HUES6 (cell line): ENCODE measurements around the gene CFAP299.

ENCODE experiments used
- H3K27ac ChIP-seq: 2 replicates; pipeline ENCODE4 v1.7.0; 2013; ENCODE audit warnings: low read depth, mild to moderate bottlenecking, low read length, inconsistent platforms
- H3K27me3 ChIP-seq: 2 replicates; pipeline ENCODE4 v1.6.1; 2013; ENCODE audit warnings: low read length; ENCODE audit not compliant: control insufficient read depth, insufficient read depth
- H3K36me3 ChIP-seq: 2 replicates; pipeline ENCODE4 v1.6.1; 2013; ENCODE audit warnings: low read length; ENCODE audit not compliant: control insufficient read depth, insufficient read depth
- H3K4me1 ChIP-seq: 2 replicates; pipeline ENCODE4 v1.6.1; 2013; ENCODE audit warnings: low read length; ENCODE audit not compliant: control insufficient read depth, insufficient read depth
- H3K4me3 ChIP-seq: 2 replicates; pipeline ENCODE4 v1.5.1; 2013; ENCODE audit warnings: low read depth, low read length
- H3K9ac ChIP-seq: one replicate; pipeline ENCODE4 v1.6.1; 2013; ENCODE audit warnings: mild to moderate bottlenecking, low read length
- H3K9me3 ChIP-seq: 2 replicates; pipeline ENCODE4 v1.6.1; 2013; ENCODE audit warnings: low read depth, low read length; ENCODE audit not compliant: control insufficient read depth, insufficient read depth

Gene CFAP299

DNA sequence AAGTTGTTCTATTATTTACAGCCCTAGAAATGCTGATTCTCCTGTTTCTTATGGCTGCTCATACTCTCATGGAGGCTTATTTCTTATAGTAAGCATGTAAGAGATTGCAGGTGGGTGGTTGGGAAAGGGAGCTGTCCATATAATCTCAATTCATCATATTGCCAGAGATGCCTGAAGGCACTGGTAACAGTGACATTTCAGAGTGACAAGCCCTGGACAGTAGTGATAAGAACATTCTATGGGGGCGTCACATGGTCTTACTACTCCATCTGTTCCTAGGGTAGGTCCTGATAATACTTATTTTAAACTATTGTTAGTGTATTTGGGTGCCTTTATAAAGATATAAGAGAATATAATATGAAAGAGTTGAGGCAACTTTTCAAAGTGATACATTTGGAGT lies 171.5 kb downstream of the CFAP299 start:
- H3K36me3 ChIP-seq: no peaks in the 10 kb centered on the region
- H3K9ac ChIP-seq: no peak overlapping the region
- no peaks in the 10 kb centered on the region for H3K27me3 ChIP-seq
- no peaks in the 10 kb centered on the region for H3K4me1 ChIP-seq
- no peak overlapping the region for H3K4me3 ChIP-seq
- no peaks in the 10 kb centered on the region for H3K9me3 ChIP-seq
- H3K27ac ChIP-seq: no peak overlapping the region

- Histone ChIP-seq H3K4me3 (no peak overlapping the region), H3K4me1 (no peaks in the 10 kb centered on the region), H3K9me3 (no peaks in the 10 kb centered on the region), H3K27me3 (no peaks in the 10 kb centered on the region), H3K27ac (no peak overlapping the region), H3K9ac (no peak overlapping the region), H3K36me3 (no peaks in the 10 kb centered on the region)
Observed at GRCh38 chr4:80507507-80507906, 172.0 kb downstream of the CFAP299 start.

DNA sequence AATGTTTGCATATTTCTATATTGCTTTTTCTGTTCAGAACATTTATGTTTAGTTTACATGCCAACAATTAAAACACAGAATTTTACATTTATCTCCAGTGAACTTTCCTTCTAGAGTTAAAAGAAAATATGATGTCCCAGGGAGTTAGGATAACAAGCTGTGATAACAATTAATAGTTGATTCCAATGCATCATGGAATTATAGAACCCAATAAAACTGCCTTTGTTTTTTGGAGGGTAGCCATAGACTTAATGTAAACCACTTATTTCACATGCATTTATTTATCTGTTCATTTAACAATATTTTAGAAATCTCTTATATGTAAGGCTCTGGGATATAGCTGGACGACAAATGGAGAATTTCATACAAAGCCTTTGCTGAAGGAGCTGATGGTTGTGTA lies 180.0 kb downstream of the CFAP299 start:
- Histone ChIP-seq H3K27ac (no peak overlapping the region), H3K27me3 (no peaks in the 10 kb centered on the region), H3K4me3 (no peak overlapping the region), H3K4me1 (no peaks in the 10 kb centered on the region; the same call in 1 of the 2 replicates), H3K9me3 (no peaks in the 10 kb centered on the region), H3K9ac (no peak overlapping the region), H3K36me3 (no peaks in the 10 kb centered on the region)

- Histone ChIP-seq H3K27me3 (no peaks in the 10 kb centered on the region), H3K27ac (no peak overlapping the region), H3K9me3 (no peaks in the 10 kb centered on the region), H3K4me1 (no peaks in the 10 kb centered on the region; the same call in 1 of the 2 replicates), H3K9ac (no peak overlapping the region), H3K36me3 (no peaks in the 10 kb centered on the region), H3K4me3 (no peak overlapping the region)
Observed at GRCh38 chr4:80521438-80521837, 185.9 kb downstream of the CFAP299 start.

DNA sequence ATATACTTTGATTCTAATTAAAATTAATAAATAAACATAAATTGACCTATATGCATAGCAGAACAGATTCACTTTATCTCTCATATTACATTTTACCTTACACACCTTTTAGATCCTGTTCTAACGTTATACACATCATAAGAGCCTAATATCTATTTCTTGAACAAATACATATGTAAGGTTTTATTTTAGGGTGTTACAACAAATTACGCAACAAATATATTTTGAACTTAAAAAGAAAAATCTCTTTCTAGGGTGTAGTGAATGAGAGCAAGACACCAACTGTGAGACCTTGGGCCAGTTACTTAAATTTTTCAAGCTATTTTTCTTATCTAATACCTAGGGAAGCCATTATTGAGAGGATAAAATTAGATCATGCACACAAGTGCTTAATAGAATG lies 191.2 kb downstream of the CFAP299 start:
- H3K27me3 ChIP-seq: no peaks in the 10 kb centered on the region

GRCh38 chr4:80529026-80529425 lies 193.5 kb downstream of the CFAP299 start:
- Histone ChIP-seq H3K36me3 (no peaks in the 10 kb centered on the region), H3K4me1 (peaks cover 16% of the 10 kb centered on the region; the same call in 1 of the 2 replicates), H3K9ac (no peak overlapping the region), H3K4me3 (no peak overlapping the region), H3K27me3 (no peaks in the 10 kb centered on the region), H3K9me3 (no peaks in the 10 kb centered on the region), H3K27ac (no peak overlapping the region)

More for the DNA sequence above, 191.2 kb downstream of the CFAP299 start:
- H3K27ac ChIP-seq: no peak overlapping the region
- H3K9ac ChIP-seq: no peak overlapping the region
- H3K36me3 ChIP-seq: no peaks in the 10 kb centered on the region
- no peaks in the 10 kb centered on the region for H3K4me1 ChIP-seq
- H3K9me3 ChIP-seq: no peaks in the 10 kb centered on the region
- no peak overlapping the region for H3K4me3 ChIP-seq

- H3K27ac ChIP-seq: peak overlapping the region; percentile 29; the same call in 1 of the 2 replicates
Observed at GRCh38 chr4:80532674-80533333, 197.3 kb downstream of the CFAP299 start.

GRCh38 chr4:80535551-80535950 lies 200.0 kb downstream of the CFAP299 start:
- no peaks in the 10 kb centered on the region for H3K27me3 ChIP-seq
- no peaks in the 10 kb centered on the region for H3K36me3 ChIP-seq
- no peak overlapping the region for H3K9ac ChIP-seq
- no peaks in the 10 kb centered on the region for H3K9me3 ChIP-seq
- H3K4me3 ChIP-seq: no peak overlapping the region
- no peak overlapping the region for H3K27ac ChIP-seq
- H3K4me1 ChIP-seq: peaks cover 16% of the 10 kb centered on the region; the same call in 1 of the 2 replicates

More at GRCh38 chr4:80532674-80533333, 197.3 kb downstream of the CFAP299 start:
- Histone ChIP-seq H3K4me1 (peaks cover 16% of the 10 kb centered on the region; the same call in 1 of the 2 replicates), H3K27me3 (no peaks in the 10 kb centered on the region), H3K36me3 (no peaks in the 10 kb centered on the region), H3K9me3 (no peaks in the 10 kb centered on the region), H3K4me3 (no peak overlapping the region), H3K9ac (no peak overlapping the region)

DNA sequence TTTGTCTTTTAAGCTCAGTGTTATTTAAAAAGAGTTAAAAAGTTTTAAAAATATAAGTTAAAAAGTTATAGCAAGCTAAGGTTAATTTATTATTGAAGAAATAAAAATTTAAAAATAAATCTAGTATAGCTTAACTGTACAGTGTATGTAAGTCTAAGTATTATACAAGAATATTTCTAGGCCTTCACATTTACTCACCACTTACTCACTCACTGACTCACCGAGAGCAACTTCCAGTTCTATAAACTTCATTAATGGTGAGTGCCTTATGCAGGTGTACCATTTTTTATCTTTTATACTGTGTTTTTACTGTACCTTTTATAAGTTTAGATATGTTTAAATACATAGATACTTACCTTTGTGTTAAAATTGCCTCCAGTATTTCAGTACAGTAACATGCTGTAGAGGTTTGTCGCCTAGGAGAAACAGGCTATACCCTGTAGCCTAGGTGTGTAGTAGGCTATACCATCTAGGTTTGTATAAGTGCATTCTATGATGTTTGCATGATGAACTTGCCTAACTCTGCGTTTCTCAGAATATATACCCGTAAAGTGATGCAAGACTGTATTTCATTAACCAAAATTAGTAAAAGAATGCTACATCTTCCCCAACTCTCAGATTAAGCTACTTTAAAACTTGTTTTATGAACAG lies 202.9 kb downstream of the CFAP299 start:
- no peak overlapping the region for H3K4me3 ChIP-seq
- H3K27ac ChIP-seq: no peak overlapping the region
- H3K36me3 ChIP-seq: no peaks in the 10 kb centered on the region
- no peaks in the 10 kb centered on the region for H3K27me3 ChIP-seq
- H3K9me3 ChIP-seq: no peaks in the 10 kb centered on the region
- peaks cover 4% of the 10 kb centered on the region; the same call in 1 of the 2 replicates for H3K4me1 ChIP-seq
- H3K9ac ChIP-seq: no peak overlapping the region

- Histone ChIP-seq H3K4me3 (no peak overlapping the region), H3K27me3 (no peaks in the 10 kb centered on the region), H3K9ac (no peak overlapping the region), H3K9me3 (no peaks in the 10 kb centered on the region), H3K36me3 (no peaks in the 10 kb centered on the region), H3K4me1 (no peaks in the 10 kb centered on the region), H3K27ac (no peak overlapping the region)
Observed at GRCh38 chr4:80539190-80539589, 203.7 kb downstream of the CFAP299 start.

GRCh38 chr4:80540349-80540748 lies 204.8 kb downstream of the CFAP299 start:
- no peak overlapping the region for H3K4me3 ChIP-seq
- no peaks in the 10 kb centered on the region for H3K36me3 ChIP-seq
- H3K4me1 ChIP-seq: no peaks in the 10 kb centered on the region
- H3K27me3 ChIP-seq: no peaks in the 10 kb centered on the region
- no peak overlapping the region for H3K27ac ChIP-seq
- H3K9me3 ChIP-seq: no peaks in the 10 kb centered on the region
- H3K9ac ChIP-seq: no peak overlapping the region
